Measurements from ENCODE around the gene MOCS3. TPM values are rescaled to one million over a fixed set of nuclear protein-coding genes. Genes with fewer than 3 reads are reported as not detected.
A peak's percentile ranks its signal among the peaks of the same experiment; 100 is the strongest.

The MOCS3 gene
- total and polyA plus RNA-seq, 2 of the 13 experiments (the other 11 are each of a cell fraction or from before 2014, with no cell fraction given) = 3.7 to 8.4 TPM

DNA sequence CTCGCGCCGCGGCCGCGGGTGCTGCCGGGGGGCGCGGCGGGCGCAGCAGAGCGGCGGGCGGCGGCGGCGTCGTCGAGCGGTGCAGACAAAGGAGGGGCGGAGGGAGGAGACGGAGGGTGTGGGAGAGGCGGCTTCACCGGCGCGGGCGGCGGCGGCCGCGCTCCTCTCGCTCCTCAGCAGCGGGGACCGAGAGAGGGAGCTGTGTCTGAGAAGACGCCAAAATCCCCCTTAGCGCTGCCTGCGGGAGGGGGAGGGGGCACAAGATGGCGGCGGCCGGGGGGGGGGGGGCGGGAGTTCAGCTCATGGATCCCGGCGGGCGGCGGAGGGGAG lies 27.7 kb upstream of the MOCS3 start:
- no peak overlapping the region for H2AFZ ChIP-seq (ENCODE audit: low read length)
- ATAC-seq (peak; percentile 15), FAIRE-seq (no peak), DNase-seq (ENCODE audit: low spot score) (no peak)
- H3K27me3 ChIP-seq (ENCODE audit: control insufficient read depth in 1 of 2, insufficient read depth in 2 of 2, low read length in 2 of 2) = no peaks in the 10 kb centered on the region
- H4K20me1 ChIP-seq (ENCODE audit: insufficient read depth, low read length) = peaks cover 33% of the 10 kb centered on the region
- 3% methylated on average over 22 of the region's 45 CpGs for WGBS (ENCODE audit: low lambda C conversion rate)
- no peaks in the 10 kb centered on the region for H3K9me3 ChIP-seq (ENCODE audit: low read length)
- H3K4me2 ChIP-seq (ENCODE audit: low read depth, low read length) = peak overlapping the region; percentile 40
- H3K4me3 ChIP-seq (replicated peaks in 1 of 3; ENCODE audit: insufficient read depth in 1 of 3, low read depth in 2 of 3, low read length in 3 of 3) = peak overlapping the region; percentile 45 to 97 (median 96); a peak in 4 of 6 replicates
- no TSS peak for BruUV-seq (replicated peaks)
- H3K36me3 ChIP-seq (replicated peaks in 1 of 2; ENCODE audit: control insufficient read depth in 1 of 2, insufficient read depth in 2 of 2, low read length in 2 of 2) = peaks cover 14 to 44% of the 10 kb centered on the region in 2 experiments
- H3K79me2 ChIP-seq (ENCODE audit: insufficient read depth, low read length) = peaks cover 44% of the 10 kb centered on the region
- intact Hi-C loops (cut with micrococcal nuclease; ENCODE audit: unreplicated experiment) (no loop called here), in situ Hi-C loops (cut with HindIII; ENCODE audit: extremely low pct_ligation_motif_present, low pct_unique_long_range_greater_than_20kb) (loop anchor here (10.0 kb wide), 1 partner anchor 136 kb away; the partner anchor contains the start of gene BCAS4)
- peaks cover 31% of the 10 kb centered on the region for H3K4me1 ChIP-seq (ENCODE audit: insufficient read depth, low read length)
- H3K9ac ChIP-seq (ENCODE audit: insufficient read depth, low read depth, low read length) = peak overlapping the region; percentile 84
- peak overlapping the region; percentile 78 for H3K27ac ChIP-seq (ENCODE audit: extremely low read length, insufficient read depth, low read length)
- ChIA-PET CTCF (ENCODE audit: low intra/inter-chr PET ratio, low total read pairs) (interaction anchor here (4.7 kb wide), 1 partner anchor 136 kb away, joined by 62 read pairs; the partner anchor contains the start of gene BCAS4), POLR2A (interaction anchor here (0.6 to 4.3 kb wide), 16 partner anchors 9 to 141 kb away, joined by 3 to 87 read pairs (median 4); partner anchors contain the start of genes BCAS4, DPM1 and MOCS3)
- TF ChIP-seq BCL6 (CRISPR knock-in tag; IDR thresholded peaks at IDR 0.05) (no peak), ZNF550 (CRISPR knock-in tag; IDR thresholded peaks at IDR 0.05; ENCODE audit: borderline replicate concordance) (no peak), MXI1 (IDR thresholded peaks at IDR 0.05; ENCODE audit: borderline replicate concordance, low read depth, low read length) (0 out of 3 replicates have a peak, but pooled peaks have one; percentile 30), ELF3 (CRISPR knock-in tag; IDR thresholded peaks at IDR 0.05) (no peak), TBX2 (CRISPR knock-in tag; IDR thresholded peaks at IDR 0.05; ENCODE audit: borderline replicate concordance) (0 out of 2 replicates have a peak, but pooled peaks have one; percentile 14), DNMT1 (CRISPR knock-in tag; IDR thresholded peaks at IDR 0.05) (no peak), AGO2 (optimal IDR thresholded peaks at IDR 0.05; ENCODE audit: low read depth, low read length) (peak; percentile 84), ZFYVE20 (CRISPR knock-in tag; IDR thresholded peaks at IDR 0.05; ENCODE audit: borderline replicate concordance, low read depth) (0 out of 2 replicates have a peak, but pooled peaks have one; percentile 1), ZFX (CRISPR knock-in tag; IDR thresholded peaks at IDR 0.05; ENCODE audit: low read depth) (0 out of 2 replicates have a peak, but pooled peaks have one; percentile 29), ZNF776 (CRISPR knock-in tag; IDR thresholded peaks at IDR 0.05) (no peak), NFE2 (CRISPR knock-in tag; IDR thresholded peaks at IDR 0.05) (no peak), RAD21 (CRISPR knock-in tag; IDR thresholded peaks at IDR 0.05) (no peak), ZNF234 (CRISPR knock-in tag; conservative IDR thresholded peaks at IDR 0.05) (0 out of 2 replicates have a peak, but pooled peaks have one; percentile 10)
- TF ChIP-seq, protein P1, sequence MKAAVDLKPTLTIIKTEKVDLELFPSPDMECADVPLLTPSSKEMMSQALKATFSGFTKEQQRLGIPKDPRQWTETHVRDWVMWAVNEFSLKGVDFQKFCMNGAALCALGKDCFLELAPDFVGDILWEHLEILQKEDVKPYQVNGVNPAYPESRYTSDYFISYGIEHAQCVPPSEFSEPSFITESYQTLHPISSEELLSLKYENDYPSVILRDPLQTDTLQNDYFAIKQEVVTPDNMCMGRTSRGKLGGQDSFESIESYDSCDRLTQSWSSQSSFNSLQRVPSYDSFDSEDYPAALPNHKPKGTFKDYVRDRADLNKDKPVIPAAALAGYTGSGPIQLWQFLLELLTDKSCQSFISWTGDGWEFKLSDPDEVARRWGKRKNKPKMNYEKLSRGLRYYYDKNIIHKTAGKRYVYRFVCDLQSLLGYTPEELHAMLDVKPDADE (CRISPR knock-in tag; IDR thresholded peaks at IDR 0.05) = peak; percentile 83; the same call in 1 of the 2 replicates
- TF ChIP-seq, protein P2, sequence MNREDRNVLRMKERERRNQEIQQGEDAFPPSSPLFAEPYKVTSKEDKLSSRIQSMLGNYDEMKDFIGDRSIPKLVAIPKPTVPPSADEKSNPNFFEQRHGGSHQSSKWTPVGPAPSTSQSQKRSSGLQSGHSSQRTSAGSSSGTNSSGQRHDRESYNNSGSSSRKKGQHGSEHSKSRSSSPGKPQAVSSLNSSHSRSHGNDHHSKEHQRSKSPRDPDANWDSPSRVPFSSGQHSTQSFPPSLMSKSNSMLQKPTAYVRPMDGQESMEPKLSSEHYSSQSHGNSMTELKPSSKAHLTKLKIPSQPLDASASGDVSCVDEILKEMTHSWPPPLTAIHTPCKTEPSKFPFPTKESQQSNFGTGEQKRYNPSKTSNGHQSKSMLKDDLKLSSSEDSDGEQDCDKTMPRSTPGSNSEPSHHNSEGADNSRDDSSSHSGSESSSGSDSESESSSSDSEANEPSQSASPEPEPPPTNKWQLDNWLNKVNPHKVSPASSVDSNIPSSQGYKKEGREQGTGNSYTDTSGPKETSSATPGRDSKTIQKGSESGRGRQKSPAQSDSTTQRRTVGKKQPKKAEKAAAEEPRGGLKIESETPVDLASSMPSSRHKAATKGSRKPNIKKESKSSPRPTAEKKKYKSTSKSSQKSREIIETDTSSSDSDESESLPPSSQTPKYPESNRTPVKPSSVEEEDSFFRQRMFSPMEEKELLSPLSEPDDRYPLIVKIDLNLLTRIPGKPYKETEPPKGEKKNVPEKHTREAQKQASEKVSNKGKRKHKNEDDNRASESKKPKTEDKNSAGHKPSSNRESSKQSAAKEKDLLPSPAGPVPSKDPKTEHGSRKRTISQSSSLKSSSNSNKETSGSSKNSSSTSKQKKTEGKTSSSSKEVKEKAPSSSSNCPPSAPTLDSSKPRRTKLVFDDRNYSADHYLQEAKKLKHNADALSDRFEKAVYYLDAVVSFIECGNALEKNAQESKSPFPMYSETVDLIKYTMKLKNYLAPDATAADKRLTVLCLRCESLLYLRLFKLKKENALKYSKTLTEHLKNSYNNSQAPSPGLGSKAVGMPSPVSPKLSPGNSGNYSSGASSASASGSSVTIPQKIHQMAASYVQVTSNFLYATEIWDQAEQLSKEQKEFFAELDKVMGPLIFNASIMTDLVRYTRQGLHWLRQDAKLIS (CRISPR knock-in tag; IDR thresholded peaks at IDR 0.05) = no peak
- TF ChIP-seq, protein P3, sequence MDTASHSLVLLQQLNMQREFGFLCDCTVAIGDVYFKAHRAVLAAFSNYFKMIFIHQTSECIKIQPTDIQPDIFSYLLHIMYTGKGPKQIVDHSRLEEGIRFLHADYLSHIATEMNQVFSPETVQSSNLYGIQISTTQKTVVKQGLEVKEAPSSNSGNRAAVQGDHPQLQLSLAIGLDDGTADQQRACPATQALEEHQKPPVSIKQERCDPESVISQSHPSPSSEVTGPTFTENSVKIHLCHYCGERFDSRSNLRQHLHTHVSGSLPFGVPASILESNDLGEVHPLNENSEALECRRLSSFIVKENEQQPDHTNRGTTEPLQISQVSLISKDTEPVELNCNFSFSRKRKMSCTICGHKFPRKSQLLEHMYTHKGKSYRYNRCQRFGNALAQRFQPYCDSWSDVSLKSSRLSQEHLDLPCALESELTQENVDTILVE (CRISPR knock-in tag; IDR thresholded peaks at IDR 0.05) = no peak
- TF ChIP-seq, protein P4, sequence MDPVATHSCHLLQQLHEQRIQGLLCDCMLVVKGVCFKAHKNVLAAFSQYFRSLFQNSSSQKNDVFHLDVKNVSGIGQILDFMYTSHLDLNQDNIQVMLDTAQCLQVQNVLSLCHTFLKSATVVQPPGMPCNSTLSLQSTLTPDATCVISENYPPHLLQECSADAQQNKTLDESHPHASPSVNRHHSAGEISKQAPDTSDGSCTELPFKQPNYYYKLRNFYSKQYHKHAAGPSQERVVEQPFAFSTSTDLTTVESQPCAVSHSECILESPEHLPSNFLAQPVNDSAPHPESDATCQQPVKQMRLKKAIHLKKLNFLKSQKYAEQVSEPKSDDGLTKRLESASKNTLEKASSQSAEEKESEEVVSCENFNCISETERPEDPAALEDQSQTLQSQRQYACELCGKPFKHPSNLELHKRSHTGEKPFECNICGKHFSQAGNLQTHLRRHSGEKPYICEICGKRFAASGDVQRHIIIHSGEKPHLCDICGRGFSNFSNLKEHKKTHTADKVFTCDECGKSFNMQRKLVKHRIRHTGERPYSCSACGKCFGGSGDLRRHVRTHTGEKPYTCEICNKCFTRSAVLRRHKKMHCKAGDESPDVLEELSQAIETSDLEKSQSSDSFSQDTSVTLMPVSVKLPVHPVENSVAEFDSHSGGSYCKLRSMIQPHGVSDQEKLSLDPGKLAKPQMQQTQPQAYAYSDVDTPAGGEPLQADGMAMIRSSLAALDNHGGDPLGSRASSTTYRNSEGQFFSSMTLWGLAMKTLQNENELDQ (CRISPR knock-in tag; IDR thresholded peaks at IDR 0.05; ENCODE audit: borderline replicate concordance) = no peak

Data from HepG2 (cell line).